GM21825 (cell line): ENCODE measurements around the gene SMURF1.

Experiments
- ATAC-seq: cut with Tn5 transposase; IDR thresholded peaks from one replicate; pipeline ENCODE4 v1.9.1; 2021; ENCODE audit warnings: mild to moderate bottlenecking, moderate library complexity; ENCODE audit not compliant: unreplicated experiment

Gene SMURF1

DNA sequence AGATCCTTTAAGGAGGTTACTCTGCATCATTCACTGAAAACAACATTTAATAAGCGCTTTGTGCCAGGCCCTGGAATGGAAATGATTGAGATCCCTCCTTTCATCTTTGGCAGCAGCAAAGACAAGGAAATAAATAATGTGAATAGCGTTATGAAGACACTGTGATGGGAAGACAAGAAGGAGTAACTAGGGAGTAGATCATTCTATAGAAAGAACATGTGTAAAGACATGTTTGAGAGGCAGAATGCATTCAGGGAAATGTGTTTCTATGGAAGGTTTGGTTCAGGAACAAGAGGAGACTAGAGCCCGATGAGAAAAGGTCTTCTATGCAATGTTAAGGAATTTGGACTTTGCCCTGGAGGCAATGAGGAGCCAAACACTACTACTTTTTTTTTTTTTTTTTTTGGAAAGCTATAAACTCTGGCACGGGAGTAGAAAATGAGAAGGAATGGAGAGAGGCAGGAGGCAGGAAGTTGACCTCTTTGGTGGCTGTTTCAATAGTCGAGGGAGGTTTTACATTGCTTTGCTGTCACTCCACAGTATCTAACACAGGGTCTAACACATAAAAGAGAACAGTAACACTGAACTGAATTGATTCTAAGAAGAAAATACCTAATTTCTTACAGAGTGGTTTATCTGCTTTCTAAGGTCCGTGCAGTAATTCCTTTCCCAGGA is 44.9 kb downstream of the SMURF1 start:
- no peak for ATAC-seq

DNA sequence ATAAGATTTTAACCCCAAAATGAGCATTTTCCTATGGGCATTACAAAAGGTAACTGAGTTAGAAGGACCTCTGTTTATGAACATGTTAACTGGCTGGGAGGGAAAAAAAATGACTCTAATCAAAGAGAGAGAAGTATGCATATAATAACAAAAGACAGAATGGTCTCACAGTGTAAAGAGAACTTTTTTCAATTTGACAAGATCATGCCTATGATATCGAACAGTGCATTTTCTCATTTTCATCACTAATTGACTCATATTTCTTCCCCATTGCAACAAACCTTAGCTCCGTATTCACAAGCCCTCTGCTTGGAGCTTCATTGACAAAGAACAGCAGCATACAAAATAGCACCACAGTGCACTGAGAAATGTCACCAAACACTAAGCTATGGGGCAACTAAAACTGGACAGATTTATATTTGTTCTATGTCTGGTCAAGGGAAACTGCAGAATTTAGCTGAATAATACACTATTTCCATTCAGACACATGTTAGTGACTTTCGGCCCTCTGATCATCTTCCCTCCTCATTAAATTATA is 45.6 kb downstream of the SMURF1 start:
- ATAC-seq: no peak

- ATAC-seq: no peak
These were observed 46.2 kb downstream of the SMURF1 start for GRCh38 chr7:99097730-99098129.

DNA sequence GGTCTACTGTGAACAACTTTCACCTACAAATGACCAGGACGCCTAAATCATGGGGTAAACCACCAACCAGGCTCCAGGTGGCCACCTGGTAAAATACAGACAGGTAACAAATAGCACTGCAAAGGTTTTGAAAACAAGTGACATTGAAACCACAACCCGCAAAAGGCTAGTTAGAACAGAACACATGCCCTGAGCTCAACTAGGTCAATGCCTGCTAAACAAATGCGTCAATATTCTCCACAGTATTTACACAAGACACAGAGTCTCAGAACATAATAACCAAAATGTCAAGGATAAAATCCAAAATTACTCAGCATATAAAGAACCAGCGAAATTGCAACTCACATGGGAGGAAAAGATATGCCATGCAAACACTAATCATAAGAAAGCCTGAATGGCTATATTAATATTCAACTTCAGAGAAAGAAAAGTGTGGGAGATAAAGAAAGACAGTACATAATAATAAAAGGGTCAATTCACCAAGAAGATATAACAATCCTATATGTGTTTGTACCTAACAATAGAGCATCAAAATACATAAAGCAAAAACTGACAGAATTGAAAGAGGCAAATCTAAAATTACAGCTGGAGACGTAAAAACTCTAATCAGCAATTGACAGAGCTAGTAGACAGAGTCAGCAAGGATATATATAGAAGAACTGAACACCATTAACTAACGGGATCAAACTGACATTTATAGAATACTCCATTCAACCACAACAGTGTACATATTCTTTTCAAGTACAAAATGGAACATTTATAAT is 47.6 kb downstream of the SMURF1 start:
- ATAC-seq: no peak

DNA sequence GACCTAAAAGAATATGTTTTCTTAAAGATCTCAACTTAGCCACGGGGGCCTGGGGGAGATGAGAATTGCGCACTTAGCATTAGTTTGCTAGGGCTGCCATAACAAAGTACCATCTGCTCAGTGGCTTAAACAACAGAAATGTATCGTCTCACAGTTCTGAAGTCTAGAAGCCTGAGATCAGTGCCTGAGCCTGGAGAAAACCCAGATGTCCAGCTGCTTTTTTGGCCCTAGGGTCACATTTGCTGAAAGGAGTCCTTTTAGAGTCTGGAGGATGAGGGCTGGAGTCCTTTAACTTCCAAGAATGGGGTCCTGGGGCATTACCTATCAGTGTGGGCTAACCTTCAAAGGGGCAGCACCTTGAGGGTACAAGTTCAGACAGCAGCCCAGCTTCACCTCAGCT is 48.2 kb downstream of the SMURF1 start:
- no peak for ATAC-seq

DNA sequence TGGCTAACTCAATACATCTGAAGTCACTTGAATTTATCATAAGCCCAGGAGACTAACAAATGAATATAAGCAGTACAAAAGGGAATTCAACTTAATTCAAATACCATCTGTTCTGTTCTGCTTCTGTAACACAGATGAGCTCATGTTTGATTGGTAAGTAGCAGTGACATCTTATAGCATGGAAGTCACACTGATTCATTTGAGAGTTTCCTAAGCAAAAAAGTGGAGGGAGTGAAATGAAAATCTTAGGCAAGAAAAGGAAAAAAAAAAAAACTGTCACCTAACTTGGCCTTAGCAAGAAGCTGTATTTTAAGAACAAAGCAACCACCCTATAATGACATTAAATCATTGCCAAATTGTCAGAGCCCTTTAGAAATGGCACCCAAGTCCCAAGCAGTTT is 49.5 kb downstream of the SMURF1 start:
- ATAC-seq: no peak

DNA sequence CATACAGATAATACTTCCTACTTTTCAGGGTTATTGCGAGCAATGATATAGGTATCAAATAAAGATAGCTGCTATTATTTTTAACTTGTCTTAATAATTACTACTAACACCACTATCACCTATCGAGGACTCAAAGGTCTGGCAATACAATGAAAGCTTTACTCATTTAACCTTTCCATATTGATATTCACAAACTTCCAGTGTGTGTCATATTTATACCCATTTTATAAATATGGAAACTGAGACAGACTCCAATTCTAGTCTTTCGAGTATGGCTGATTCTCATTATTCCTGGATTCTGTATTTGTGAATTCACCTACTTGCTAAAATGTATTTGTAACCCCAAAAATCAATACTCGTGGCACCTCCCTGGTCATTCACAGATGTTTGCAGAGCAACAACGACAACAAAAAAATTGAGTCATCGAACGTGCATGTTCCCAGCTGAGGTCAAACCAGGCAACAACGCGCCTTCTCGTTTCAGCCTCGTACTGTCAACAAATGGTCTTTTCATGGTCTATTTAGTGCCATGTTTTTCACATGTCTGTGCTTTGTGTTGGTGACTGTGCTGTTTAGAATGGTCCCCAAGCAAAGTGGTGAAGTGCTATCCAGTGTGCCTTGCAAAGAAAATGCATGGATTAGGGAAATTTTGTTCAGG is 51.7 kb downstream of the SMURF1 start:
- no peak for ATAC-seq

DNA sequence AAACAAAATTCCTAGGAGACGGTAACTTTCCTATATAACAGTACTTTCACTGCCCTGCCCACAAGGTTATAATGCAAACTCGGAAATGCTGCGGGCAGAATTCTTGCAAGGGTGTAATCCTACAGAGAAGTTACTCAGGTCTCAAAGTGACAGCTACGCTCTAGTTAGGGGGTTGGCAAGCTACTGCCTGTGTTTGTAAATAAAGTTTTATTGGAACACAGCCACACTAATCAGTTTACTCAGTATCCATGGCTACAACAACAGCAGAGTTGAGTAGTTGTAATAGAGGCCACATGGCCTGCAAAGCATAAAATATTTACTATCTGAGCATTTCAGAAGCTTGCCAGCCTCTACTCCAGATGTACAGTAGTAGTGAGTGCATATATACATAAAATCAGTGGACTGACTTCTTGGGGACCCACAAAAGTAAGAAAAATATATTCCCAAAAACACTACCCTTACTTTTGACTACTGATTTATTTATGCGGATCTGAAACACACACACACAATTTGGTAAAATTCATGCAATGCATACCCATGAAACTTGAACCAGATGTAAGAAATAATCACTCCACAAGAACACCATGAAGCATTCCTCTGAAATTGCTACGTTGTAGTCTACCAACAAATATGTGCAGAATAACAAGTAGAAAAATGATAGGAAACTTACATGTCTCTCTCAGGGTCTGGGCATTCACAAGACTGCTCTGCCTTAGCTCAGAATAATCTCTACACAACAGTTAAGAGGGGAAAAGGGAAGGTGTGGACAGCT is 53.0 kb downstream of the SMURF1 start:
- ATAC-seq: no peak

DNA sequence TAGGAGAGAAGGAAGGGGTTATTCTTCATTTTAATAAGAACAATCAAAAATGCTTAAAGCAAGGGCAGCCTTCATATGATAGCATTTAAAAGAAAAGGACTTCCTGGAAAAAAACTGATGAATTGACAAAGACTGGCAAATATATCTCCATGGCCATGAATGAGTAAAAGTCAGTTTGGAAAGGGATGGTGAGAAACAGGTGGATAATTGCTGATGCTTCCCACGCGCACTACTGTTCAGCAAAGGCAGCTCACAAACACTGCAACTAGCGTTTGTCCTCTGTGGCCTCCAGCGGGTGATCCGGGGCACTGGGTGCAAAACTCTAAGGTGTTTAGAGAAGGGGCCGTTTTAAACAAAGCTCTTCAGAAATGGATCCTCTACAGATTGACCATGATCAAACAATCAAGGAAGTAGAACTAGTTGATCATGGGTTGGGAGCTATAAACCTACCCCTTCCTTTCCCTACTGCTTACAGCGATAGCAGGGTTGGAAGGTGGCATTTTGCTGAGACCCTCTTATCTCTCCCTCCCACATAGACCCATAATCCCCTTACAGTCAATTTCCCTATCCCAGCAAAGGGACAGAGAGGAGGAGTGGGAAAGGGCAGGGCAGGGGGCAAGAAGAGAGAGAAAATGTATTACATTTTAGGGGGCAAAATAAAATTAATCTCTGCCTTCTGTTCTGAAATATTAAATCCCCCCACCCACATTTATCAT is 53.8 kb downstream of the SMURF1 start:
- no peak for ATAC-seq

- no peak for ATAC-seq
These were observed 57.0 kb downstream of the SMURF1 start for GRCh38 chr7:99086944-99087343.

DNA sequence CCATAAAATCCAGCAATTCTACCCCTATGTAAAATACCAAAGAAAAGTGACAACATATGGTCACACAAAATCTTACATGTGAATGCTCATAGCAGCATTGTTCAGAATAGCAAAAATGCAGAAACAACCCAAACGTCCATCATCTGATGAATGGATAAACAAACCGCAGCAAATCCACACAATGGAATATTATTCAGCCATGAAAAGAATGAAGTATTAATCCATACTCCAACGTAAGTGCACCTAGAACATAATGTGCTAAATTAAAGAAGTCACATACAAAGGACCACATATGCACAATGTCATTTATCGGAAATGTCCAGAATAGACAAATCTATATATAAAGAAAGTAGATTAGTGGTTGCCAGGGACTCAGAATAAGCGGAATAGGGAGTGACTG is 57.4 kb downstream of the SMURF1 start:
- no peak for ATAC-seq

GRCh38 chr7:99083733-99084132 is 60.2 kb downstream of the SMURF1 start:
- ATAC-seq: no peak

DNA sequence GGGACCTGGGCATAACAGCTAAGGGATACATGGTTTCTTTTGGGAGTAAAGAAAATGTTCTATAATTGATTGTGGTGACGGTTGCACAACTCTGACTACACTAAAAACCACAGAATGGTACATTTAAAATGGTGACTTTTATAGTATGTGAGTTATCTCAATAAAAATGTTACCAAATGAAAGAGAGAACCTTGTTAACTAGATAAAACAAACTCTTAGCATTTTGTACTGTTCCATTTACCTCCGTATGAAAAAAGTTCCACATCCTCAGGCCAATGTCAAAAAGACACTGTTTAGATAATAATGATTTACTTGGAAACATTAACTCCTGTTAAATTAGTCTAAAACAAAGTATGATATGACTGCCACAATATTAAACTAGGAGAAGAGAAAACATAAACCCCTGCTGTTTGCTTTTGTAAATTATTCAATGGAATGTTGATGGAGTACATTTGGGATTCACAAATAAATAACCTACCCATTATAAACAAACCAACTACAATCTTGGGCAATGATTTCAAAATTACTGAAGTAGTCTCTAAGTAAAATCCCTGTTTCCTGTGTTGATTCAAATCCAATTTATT is 60.7 kb downstream of the SMURF1 start:
- ATAC-seq: no peak

DNA sequence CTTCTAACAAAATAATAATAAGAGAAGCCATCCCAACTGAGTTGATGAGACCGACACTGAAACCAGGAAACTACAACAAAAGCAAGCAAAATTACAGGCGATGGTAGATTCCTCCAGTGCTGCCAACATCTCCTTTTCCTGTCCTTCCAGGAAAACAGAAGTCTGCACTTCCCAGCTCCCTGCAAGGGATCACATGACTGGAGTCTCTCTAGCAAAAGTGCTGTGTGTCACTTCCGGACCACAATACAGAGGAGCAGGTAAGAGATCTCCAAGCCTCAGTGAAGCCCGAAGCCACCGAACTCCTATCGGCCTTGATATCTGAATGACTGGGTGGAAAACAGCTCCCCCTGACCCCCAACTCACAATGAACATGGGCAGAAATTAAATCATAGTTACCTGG is 63.2 kb downstream of the SMURF1 start:
- no peak for ATAC-seq

- no peak for ATAC-seq
These were observed 64.8 kb downstream of the SMURF1 start for GRCh38 chr7:99079104-99079503.

GRCh38 chr7:99078416-99078815 is 65.5 kb downstream of the SMURF1 start:
- ATAC-seq: no peak

DNA sequence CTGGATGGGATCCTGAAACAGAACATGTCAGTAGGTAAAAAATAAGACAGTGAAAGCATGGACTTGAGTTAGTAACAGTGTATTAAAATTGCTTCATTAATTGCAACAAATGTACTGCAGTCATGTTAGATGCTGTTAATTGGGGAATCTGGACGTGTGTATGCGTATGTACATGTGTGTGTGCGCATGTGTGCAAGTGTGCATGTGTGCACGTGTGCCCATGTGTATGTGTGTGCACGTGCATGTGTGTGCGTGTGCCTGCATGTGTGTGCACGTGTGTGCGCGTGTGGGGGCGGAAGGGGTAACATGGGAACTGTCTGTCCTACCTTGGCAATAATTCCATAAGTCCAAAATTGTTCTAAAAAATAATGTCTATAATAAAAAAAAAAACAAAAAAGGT is 67.3 kb downstream of the SMURF1 start:
- ATAC-seq: no peak

DNA sequence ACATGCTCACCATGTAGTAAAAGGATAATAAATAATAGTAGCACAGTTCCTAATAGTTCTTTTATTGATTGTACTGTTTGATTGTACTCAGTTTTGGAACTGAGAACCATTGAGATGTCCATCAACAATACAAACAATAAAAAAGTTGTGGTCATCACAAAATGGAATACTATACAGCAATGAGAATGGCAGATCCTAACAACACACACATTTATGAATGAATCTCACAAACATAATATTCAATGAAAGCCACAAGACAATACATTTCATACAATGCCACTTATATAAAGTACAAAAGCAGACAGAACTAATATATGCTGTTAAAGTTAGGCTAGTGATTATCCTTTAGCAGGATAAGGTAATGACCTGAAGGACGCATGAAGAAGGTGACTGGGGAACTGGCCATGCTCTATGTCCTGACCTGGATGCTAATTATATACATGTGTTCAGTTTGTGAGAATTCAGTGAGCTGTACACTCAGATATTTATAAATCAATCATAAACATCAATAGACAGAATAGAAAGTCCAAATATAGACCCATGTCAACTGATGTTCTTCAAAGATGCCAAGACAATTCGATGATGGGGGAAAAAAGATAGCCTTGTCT is 70.0 kb downstream of the SMURF1 start:
- no peak for ATAC-seq

- ATAC-seq: no peak
These were observed 71.8 kb downstream of the SMURF1 start for GRCh38 chr7:99072126-99072525.

- ATAC-seq: no peak
These were observed 73.5 kb downstream of the SMURF1 start for GRCh38 chr7:99070361-99070760.
